ENCODE data around the gene FXN. TPM values are rescaled to one million over a fixed set of nuclear protein-coding genes. Genes with fewer than 3 reads are reported as not detected.

FXN gene
- total RNA-seq, 1 donor from 2014 or later: 11.4 TPM

DNA sequence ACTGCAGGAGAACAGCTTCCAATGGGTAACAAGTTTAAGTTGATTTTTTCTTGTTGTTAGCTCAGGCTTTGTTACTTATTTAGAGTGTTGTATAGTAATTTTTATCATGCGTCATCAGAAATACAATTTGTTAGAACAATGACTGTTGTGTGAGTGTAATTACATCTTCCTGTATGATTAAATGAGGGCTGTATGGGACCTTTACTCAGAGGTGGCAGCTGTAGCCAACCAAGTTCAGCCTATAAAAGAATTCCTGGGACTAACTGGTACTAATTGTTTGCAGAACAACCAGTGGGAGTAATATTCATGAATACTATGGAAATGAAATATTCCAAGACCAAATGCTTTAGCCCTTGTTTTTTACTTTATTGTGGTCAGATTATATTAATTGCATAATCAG, 107.7 kb downstream of the FXN start:
- peaks cover 1% of the 10 kb centered on the region for H3K36me3 ChIP-seq (ENCODE audit: control insufficient read depth, insufficient read depth, low read length)
- DNase-seq (ENCODE audit: low read depth): no peak
- no peak overlapping the region for H3K4me3 ChIP-seq (ENCODE audit: low read depth, low read length)
- TF ChIP-seq, protein P1, sequence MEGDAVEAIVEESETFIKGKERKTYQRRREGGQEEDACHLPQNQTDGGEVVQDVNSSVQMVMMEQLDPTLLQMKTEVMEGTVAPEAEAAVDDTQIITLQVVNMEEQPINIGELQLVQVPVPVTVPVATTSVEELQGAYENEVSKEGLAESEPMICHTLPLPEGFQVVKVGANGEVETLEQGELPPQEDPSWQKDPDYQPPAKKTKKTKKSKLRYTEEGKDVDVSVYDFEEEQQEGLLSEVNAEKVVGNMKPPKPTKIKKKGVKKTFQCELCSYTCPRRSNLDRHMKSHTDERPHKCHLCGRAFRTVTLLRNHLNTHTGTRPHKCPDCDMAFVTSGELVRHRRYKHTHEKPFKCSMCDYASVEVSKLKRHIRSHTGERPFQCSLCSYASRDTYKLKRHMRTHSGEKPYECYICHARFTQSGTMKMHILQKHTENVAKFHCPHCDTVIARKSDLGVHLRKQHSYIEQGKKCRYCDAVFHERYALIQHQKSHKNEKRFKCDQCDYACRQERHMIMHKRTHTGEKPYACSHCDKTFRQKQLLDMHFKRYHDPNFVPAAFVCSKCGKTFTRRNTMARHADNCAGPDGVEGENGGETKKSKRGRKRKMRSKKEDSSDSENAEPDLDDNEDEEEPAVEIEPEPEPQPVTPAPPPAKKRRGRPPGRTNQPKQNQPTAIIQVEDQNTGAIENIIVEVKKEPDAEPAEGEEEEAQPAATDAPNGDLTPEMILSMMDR (IDR thresholded peaks at IDR 0.05; ENCODE audit: insufficient read depth, low read length, poor library complexity, severe bottlenecking): no peak
- H3K27me3 ChIP-seq (ENCODE audit: control insufficient read depth, insufficient read depth, low read length): no peaks in the 10 kb centered on the region

DNA sequence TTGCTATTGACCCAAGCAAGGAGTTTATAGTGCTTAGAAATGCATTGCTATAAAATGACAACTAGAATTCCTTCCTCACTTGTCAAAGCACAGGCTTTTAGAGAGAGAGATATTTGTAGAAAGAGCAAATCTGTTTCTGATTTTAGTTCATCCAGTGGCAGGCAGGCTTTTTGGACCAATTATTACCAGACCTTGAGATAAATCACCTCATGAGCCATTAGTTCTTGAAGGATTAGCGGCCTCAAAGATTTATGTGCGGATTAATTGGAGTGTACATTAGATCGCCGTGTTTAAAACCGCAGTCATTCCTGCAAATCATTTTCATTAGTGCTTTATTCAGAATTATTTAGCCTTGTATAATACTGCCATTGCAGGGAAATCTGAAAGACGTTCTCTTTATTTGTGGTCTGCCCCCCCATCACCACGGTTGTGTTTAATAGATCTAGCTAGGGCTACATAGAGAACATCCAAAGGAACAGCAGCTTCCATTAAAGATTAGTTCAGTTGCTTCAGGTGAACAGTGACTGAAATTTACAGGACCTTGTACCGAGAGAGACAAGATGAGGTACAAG, 109.7 kb downstream of the FXN start:
- H3K27me3 ChIP-seq (ENCODE audit: control insufficient read depth, insufficient read depth, low read length): no peaks in the 10 kb centered on the region
- DNase-seq (ENCODE audit: low read depth): no peak
- no peaks in the 10 kb centered on the region for H3K36me3 ChIP-seq (ENCODE audit: control insufficient read depth, insufficient read depth, low read length)
- TF ChIP-seq, protein P1 (IDR thresholded peaks at IDR 0.05; ENCODE audit: insufficient read depth, low read length, poor library complexity, severe bottlenecking): no peak
- no peak overlapping the region for H3K4me3 ChIP-seq (ENCODE audit: low read depth, low read length)

- Histone ChIP-seq H3K27me3 (ENCODE audit: control insufficient read depth, insufficient read depth, low read length) (no peaks in the 10 kb centered on the region), H3K36me3 (ENCODE audit: control insufficient read depth, insufficient read depth, low read length) (no peaks in the 10 kb centered on the region), H3K4me3 (ENCODE audit: low read depth, low read length) (no peak overlapping the region)
- TF ChIP-seq, protein P1 (IDR thresholded peaks at IDR 0.05; ENCODE audit: insufficient read depth, low read length, poor library complexity, severe bottlenecking): no peak
- DNase-seq (ENCODE audit: low read depth): no peak
Observed at GRCh38 chr9:69147041-69147834, 111.7 kb downstream of the FXN start.

- Histone ChIP-seq H3K27me3 (ENCODE audit: control insufficient read depth, insufficient read depth, low read length) (no peaks in the 10 kb centered on the region), H3K36me3 (ENCODE audit: control insufficient read depth, insufficient read depth, low read length) (peaks cover 4% of the 10 kb centered on the region), H3K4me3 (ENCODE audit: low read depth, low read length) (no peak overlapping the region)
- no peak for DNase-seq (ENCODE audit: low read depth)
- TF ChIP-seq, protein P1 (IDR thresholded peaks at IDR 0.05; ENCODE audit: insufficient read depth, low read length, poor library complexity, severe bottlenecking): peak; percentile 45
Observed at GRCh38 chr9:69149321-69149807, 113.8 kb downstream of the FXN start.

Other genes starting within 250 kb of the FXN start
- gene PRKACG, start 21.6 kb upstream of the FXN start, total RNA-seq: not detected in 2 replicates
- gene TJP2, start 138.5 kb downstream of the FXN start, total RNA-seq: 341 and 345 TPM in 2 replicates

All from kidney epithelial cell (primary cell).